GM23338 (cell line): ENCODE data around the gene USP30. TPM values are rescaled to one million over a fixed set of nuclear protein-coding genes. Genes with fewer than 3 reads are reported as not detected.

Experiments
- ATAC-seq: fragments of 200-7000 bp; cut with Tn5 transposase; 3 replicates; pipeline ENCODE4 v1.9.1; 2020
- DNase-seq: peaks from one replicate; pipeline ENCODE4 v3.0.0-alpha.2; 2015; ENCODE audit warnings: low spot score
- H2AFZ ChIP-seq: fragments of 200-600 bp; sonication (generic); 2 replicates; pipeline ENCODE4 v1.8.0; 2016; ENCODE audit warnings: antibody characterized with exemption, mild to moderate bottlenecking, moderate library complexity
- H3F3A ChIP-seq: fragments of 200-600 bp; sonication (generic); replicated peaks from 2 replicates; pipeline ENCODE4 v1.8.0; 2017; ENCODE audit warnings: antibody characterized with exemption, mixed run types, low read depth
- H3K27ac ChIP-seq: fragments of 200-600 bp; sonication (generic); 2 replicates; pipeline ENCODE4 v1.6.1; 2016; ENCODE audit warnings: low read depth
- H3K27me3 ChIP-seq: fragments of 200-600 bp; sonication (generic); 2 replicates; pipeline ENCODE4 v1.8.0; 2016; ENCODE audit warnings: mild to moderate bottlenecking, mixed run types, moderate library complexity; ENCODE audit not compliant: insufficient read depth
- H3K36me3 ChIP-seq: fragments of 200-600 bp; sonication (generic); 2 replicates; pipeline ENCODE4 v1.8.0; 2016; ENCODE audit warnings: mild to moderate bottlenecking; ENCODE audit not compliant: insufficient read depth
- H3K4me1 ChIP-seq: fragments of 200-600 bp; sonication (generic); 2 replicates; pipeline ENCODE4 v1.8.0; 2016; ENCODE audit warnings: mild to moderate bottlenecking, moderate library complexity; ENCODE audit not compliant: insufficient read depth
- H3K4me2 ChIP-seq: fragments of 200-600 bp; sonication (generic); 2 replicates; pipeline ENCODE4 v1.7.1; 2017; ENCODE audit warnings: mixed run types
- H3K4me3 ChIP-seq: fragments of 200-600 bp; sonication (generic); 2 replicates; pipeline ENCODE4 v1.6.1; 2016; ENCODE audit warnings: mixed run types
- H3K79me2 ChIP-seq: fragments of 200-600 bp; sonication (generic); replicated peaks from 2 replicates; pipeline ENCODE4 v1.8.0; 2017; ENCODE audit warnings: mild to moderate bottlenecking; ENCODE audit not compliant: insufficient read depth
- H3K9me2 ChIP-seq: fragments of 200-600 bp; sonication (generic); 2 replicates; pipeline ENCODE4 v1.8.0; 2017; ENCODE audit not compliant: insufficient read depth
- H4K20me1 ChIP-seq: fragments of 200-600 bp; sonication (generic); replicated peaks from 2 replicates; pipeline ENCODE4 v1.8.0; 2017; ENCODE audit warnings: mild to moderate bottlenecking; ENCODE audit not compliant: insufficient read depth
- H3K27ac Mint-ChIP-seq: 2 replicates; pipeline ENCODE4 v1.8.0; 2020; ENCODE audit warnings: inconsistent platforms, mild to moderate bottlenecking, moderate library complexity, mixed read lengths
- H3K27me3 Mint-ChIP-seq: 3 replicates; pipeline ENCODE4 v1.8.0; 2022; ENCODE audit warnings: low read depth, mild to moderate bottlenecking, moderate library complexity, mixed read lengths, inconsistent platforms; ENCODE audit not compliant: insufficient read depth, poor library complexity
- H3K36me3 Mint-ChIP-seq: 3 replicates; pipeline ENCODE4 v1.8.0; 2021; ENCODE audit warnings: low read depth, mild to moderate bottlenecking, inconsistent platforms, moderate library complexity, mixed read lengths
- H3K4me1 Mint-ChIP-seq: 3 replicates; pipeline ENCODE4 v1.8.0; 2020; ENCODE audit warnings: mild to moderate bottlenecking, inconsistent platforms, mixed read lengths
- H3K4me3 Mint-ChIP-seq: 3 replicates; pipeline ENCODE4 v1.8.0; 2021; ENCODE audit warnings: moderate library complexity, mild to moderate bottlenecking, inconsistent platforms, mixed read lengths
- H3K9me3 Mint-ChIP-seq: 3 replicates; pipeline ENCODE4 v1.8.0; 2020; ENCODE audit warnings: moderate library complexity, mild to moderate bottlenecking, inconsistent platforms, mixed read lengths
- CREB1 ChIP-seq: fragments of 250-450 bp; sonication (Bioruptor Pico); IDR thresholded peaks from 2 replicates; pipeline ENCODE4 v1.5.0; 2020; ENCODE audit warnings: low read depth, mild to moderate bottlenecking, moderate library complexity
- CTCF ChIP-seq, 2 experiments: fragments of 200-600 bp in 1 of 2; sonication (generic) in 1 of 2; conservative IDR thresholded peaks; 2 replicates each; pipeline versions ENCODE4 v1.5.1 to v1.6.1; 2016 to 2017; ENCODE audit warnings: antibody characterized with exemption in 2 of 2, low read depth in 2 of 2, mild to moderate bottlenecking in 2 of 2, moderate library complexity in 1 of 2
- ETS1 ChIP-seq: IDR thresholded peaks from 2 replicates; pipeline ENCODE4 v1.6.1; 2016; ENCODE audit warnings: antibody characterized with exemption
- EZH2 ChIP-seq: fragments of 200-600 bp; sonication (generic); IDR thresholded peaks from one replicate; pipeline ENCODE4 v1.8.0; 2017; ENCODE audit warnings: antibody characterized with exemption, mild to moderate bottlenecking, low read depth; ENCODE audit not compliant: unreplicated experiment
- EZH2phosphoT487 ChIP-seq: fragments of 200-600 bp; sonication (generic); IDR thresholded peaks from one replicate; pipeline ENCODE4 v1.8.1; 2018; ENCODE audit warnings: antibody characterized with exemption; ENCODE audit not compliant: unreplicated experiment
- JUNB ChIP-seq: IDR thresholded peaks from one replicate; pipeline ENCODE4 v1.6.1; 2016; ENCODE audit warnings: antibody characterized with exemption; ENCODE audit not compliant: unreplicated experiment
- NANOG ChIP-seq: IDR thresholded peaks from 2 replicates; pipeline ENCODE4 v1.6.1; 2016; ENCODE audit warnings: antibody characterized with exemption, borderline replicate concordance
- POLR2AphosphoS5 ChIP-seq: IDR thresholded peaks from 2 replicates; pipeline ENCODE4 v1.6.1; 2016; ENCODE audit warnings: antibody characterized with exemption, low read depth
- REST ChIP-seq: IDR thresholded peaks from one replicate; pipeline ENCODE4 v1.6.1; 2018; ENCODE audit warnings: antibody characterized with exemption; ENCODE audit not compliant: unreplicated experiment
- STAT1 ChIP-seq: IDR thresholded peaks from one replicate; pipeline ENCODE4 v1.6.1; 2016; ENCODE audit warnings: antibody characterized with exemption; ENCODE audit not compliant: unreplicated experiment
- ZNF114 ChIP-seq: fragments of 250-450 bp; sonication (Bioruptor Pico); IDR thresholded peaks from 2 replicates; pipeline ENCODE4 v1.5.0; 2020; ENCODE audit warnings: mild to moderate bottlenecking, moderate library complexity
- ZNF331 ChIP-seq: fragments of 250-450 bp; sonication (Bioruptor Pico); IDR thresholded peaks from 2 replicates; pipeline ENCODE4 v1.5.0; 2020; ENCODE audit warnings: low read depth, mild to moderate bottlenecking, moderate library complexity
- ZNF462 ChIP-seq: fragments of 250-450 bp; sonication (Bioruptor Pico); IDR thresholded peaks from 2 replicates; pipeline ENCODE4 v1.5.0; 2020; ENCODE audit warnings: mild to moderate bottlenecking, moderate library complexity
- polyA plus RNA-seq: library from polyadenylated mRNA; unstranded; fragments of >200 nt; fragmentation: Nextera tagmentation; extraction: Ambion mirVana; gene quantifications from 2 replicates; pipeline ENCODE4 v1.2.1, GENCODE V29; 2016
- total RNA-seq: library from RNA; depleted of rRNA; stranded (reverse); fragments of >200 nt; shearing (Covaris generic); gene quantifications from 2 replicates; pipeline ENCODE4 v1.2.3, GENCODE V29; 2014

Gene USP30
- total and polyA plus RNA-seq, 2 experiments from 2014 or later: 2.9 to 6.1 TPM

- Histone ChIP-seq H3K4me2 (peak overlapping the region; percentile 79; the same call in 1 of the 2 replicates), H3K9me2 (no peaks in the 10 kb centered on the region)
Measured at GRCh38 chr12:109020146-109020795, 32.1 kb upstream of the USP30 start.

More at GRCh38 chr12:109020146-109020795, 32.1 kb upstream of the USP30 start:
- peaks cover 6% of the 10 kb centered on the region; the same call in 1 of the 2 replicates for H3K27me3 ChIP-seq
- peak; percentile 16 for ATAC-seq
- no peaks in the 10 kb centered on the region for H3K79me2 ChIP-seq
- peaks cover 7% of the 10 kb centered on the region; the same call in 2 of the 3 replicates for H3K4me1 Mint-ChIP-seq
- DNase-seq: no peak
- H3K36me3 ChIP-seq: no peaks in the 10 kb centered on the region
- H3K4me1 ChIP-seq: no peaks in the 10 kb centered on the region
- TF ChIP-seq NANOG: no peak
- TF ChIP-seq EZH2: no peak
- TF ChIP-seq STAT1: no peak
- no peak for TF ChIP-seq EZH2phosphoT487
- TF ChIP-seq JUNB: no peak
- no peak for TF ChIP-seq CREB1 (CRISPR knock-in tag)
- no peak for TF ChIP-seq REST
- TF ChIP-seq POLR2AphosphoS5: no peak
- no peak for TF ChIP-seq ZNF462 (CRISPR knock-in tag)
- no peak for TF ChIP-seq CTCF (conservative IDR thresholded peaks at IDR 0.05; ENCODE audit: low read depth in 2 of 2)
- no peak for TF ChIP-seq ETS1
- no peak for TF ChIP-seq ZNF331
- no peak for TF ChIP-seq ZNF114 (CRISPR knock-in tag)
- peak overlapping the region; percentile 54 for H3K4me3 ChIP-seq
- peak overlapping the region; percentile 33; the same call in 1 of the 2 replicates for H2AFZ ChIP-seq
- no peaks in the 10 kb centered on the region for H3K27me3 Mint-ChIP-seq
- H3F3A ChIP-seq: no peaks in the 10 kb centered on the region
- no peak overlapping the region for H3K27ac ChIP-seq
- no peaks in the 10 kb centered on the region for H4K20me1 ChIP-seq
- H3K9me3 Mint-ChIP-seq: no peaks in the 10 kb centered on the region
- H3K36me3 Mint-ChIP-seq: no peaks in the 10 kb centered on the region
- no peak overlapping the region for H3K27ac Mint-ChIP-seq
- H3K4me3 Mint-ChIP-seq: peak overlapping the region; percentile 63
